Left lung (tissue), 10 donors: Measurements from ENCODE around the gene PTP4A2. TPM values are rescaled to one million over a fixed set of nuclear protein-coding genes. Genes with fewer than 3 reads are reported as not detected.
A peak's percentile ranks its signal among the peaks of the same experiment; 100 is the strongest.
"Not testable (repeated sequence)": the region's sequence is repeated elsewhere in the genome, so short reads cannot be mapped to it uniquely, and the experiment has no call there.

ENCODE experiments used
- ATAC-seq: fragments of 200-7000 bp; cut with Tn5 transposase; one replicate; pipeline ENCODE4 v1.9.1; 2020; ENCODE audit warnings: moderate library complexity
- DNase-seq, 4 donors: peaks; one replicate each; pipeline ENCODE4 v3.0.0-alpha.2; 2013 to 2020
- H3K27ac ChIP-seq, 2 donors: fragments of 200-600 bp; sonication (generic) in 1 of 2; one replicate each; pipeline versions ENCODE4 v1.5.0 to v1.8.0; 2020 to 2021
- H3K27me3 ChIP-seq, 2 donors: fragments of 200-600 bp; sonication (generic) in 1 of 2; one replicate each; pipeline versions ENCODE4 v1.5.0 to v1.8.0; 2020 to 2021
- H3K36me3 ChIP-seq, 2 donors: fragments of 200-600 bp; sonication (generic) in 1 of 2; one replicate each; pipeline versions ENCODE4 v1.5.0 to v1.8.0; 2020 to 2021
- H3K4me1 ChIP-seq, 2 donors: fragments of 200-600 bp; one replicate each; pipeline ENCODE4 v1.8.0; 2021
- H3K4me3 ChIP-seq, 2 donors: fragments of 200-600 bp; sonication (generic) in 1 of 2; one replicate each; pipeline versions ENCODE4 v1.5.0 to v1.8.0; 2020 to 2021; ENCODE audit warnings: mild to moderate bottlenecking in 1 of 2
- H3K9me3 ChIP-seq, 2 donors: fragments of 200-600 bp; sonication (generic) in 1 of 2; one replicate each; pipeline versions ENCODE4 v1.5.0 to v1.8.0; 2020 to 2021
- CTCF ChIP-seq, 2 donors: fragments of 200-600 bp; sonication (generic) in 1 of 2; IDR thresholded peaks; one replicate each; pipeline versions ENCODE4 v1.5.0 to v1.8.0; 2021; ENCODE audit warnings: antibody characterized with exemption in 2 of 2
- intact Hi-C, 2 donors: fragments of 100-400 bp; cut with DNase I; formaldehyde crosslinking; loops; one replicate each; pipeline versions ENCODE4 v1.11.2 to v1.14.2; 2022
- polyA plus RNA-seq, 6 donors: library from polyadenylated mRNA; unstranded; fragments of 120-200 nt; gene quantifications; one replicate each; pipeline ENCODE4 v1.2.1, GENCODE V29; 2013; ENCODE audit not compliant: insufficient read length in 6 of 6
- total RNA-seq, 2 donors: library from RNA; stranded (reverse); fragmentation: NEBNext Ultra II Directional; extraction: Animal tissue kit (Norgen Biotek cat#: 25700); gene quantifications; one replicate each; pipeline ENCODE4 v1.2.1, GENCODE V29; 2021
- donor health status: DM: no; HTN: yes; CAD: no.
- donor health status: DM: no; HTN: no; CAD: no.

Gene PTP4A2
- total and polyA plus RNA-seq, 8 donors = 193 to 272 (median 228) TPM

GRCh38 chr1:31900790-31901189, 37.4 kb downstream of the PTP4A2 start:
- H3K27me3 ChIP-seq = no peaks in the 10 kb centered on the region
- H3K4me1 ChIP-seq = peaks cover 0 to 40% of the 10 kb centered on the region in 2 donors
- H3K36me3 ChIP-seq = peaks cover 0 to 3% of the 10 kb centered on the region in 2 donors
- no peak for TF ChIP-seq CTCF (IDR thresholded peaks at IDR 0.05)
- ATAC-seq (no peak), DNase-seq (no peak)
- intact Hi-C loops = no loop called here
- H3K4me3 ChIP-seq = no peak overlapping the region
- H3K9me3 ChIP-seq = no peaks in the 10 kb centered on the region
- H3K27ac ChIP-seq = no peak overlapping the region

- Histone ChIP-seq H3K27ac (no peak overlapping the region), H3K27me3 (no peaks in the 10 kb centered on the region), H3K36me3 (no peaks in the 10 kb centered on the region), H3K4me3 (no peak overlapping the region), H3K4me1 (peaks cover 0 to 9% of the 10 kb centered on the region in 2 donors), H3K9me3 (no peaks in the 10 kb centered on the region)
- DNase-seq (no peak), ATAC-seq (no peak)
- intact Hi-C loops = no loop called here
- no peak for TF ChIP-seq CTCF (IDR thresholded peaks at IDR 0.05)
Observed at GRCh38 chr1:31897526-31898100, 40.6 kb downstream of the PTP4A2 start.

- H3K36me3 ChIP-seq, H3K4me3 ChIP-seq, ATAC-seq, H3K9me3 ChIP-seq, H3K4me1 ChIP-seq, H3K27ac ChIP-seq, H3K27me3 ChIP-seq, intact Hi-C loops, DNase-seq: not testable (repeated sequence)
Observed at GRCh38 chr1:31895474-31896198, 42.5 kb downstream of the PTP4A2 start.

GRCh38 chr1:31891280-31891679, 46.9 kb downstream of the PTP4A2 start:
- Histone ChIP-seq H3K4me3 (no peak overlapping the region), H3K27me3 (no peaks in the 10 kb centered on the region), H3K4me1 (peaks cover 0 to 17% of the 10 kb centered on the region in 2 donors), H3K9me3 (no peaks in the 10 kb centered on the region), H3K27ac (no peak overlapping the region), H3K36me3 (no peaks in the 10 kb centered on the region)
- DNase-seq (no peak), ATAC-seq (no peak)
- intact Hi-C loops = no loop called here
- no peak for TF ChIP-seq CTCF (IDR thresholded peaks at IDR 0.05)

GRCh38 chr1:31888291-31888690, 49.9 kb downstream of the PTP4A2 start:
- intact Hi-C loops = no loop called here
- H3K4me3 ChIP-seq = no peak overlapping the region
- H3K9me3 ChIP-seq = no peaks in the 10 kb centered on the region
- H3K36me3 ChIP-seq = no peaks in the 10 kb centered on the region
- ATAC-seq (no peak), DNase-seq (no peak)
- no peak for TF ChIP-seq CTCF (IDR thresholded peaks at IDR 0.05)
- H3K27ac ChIP-seq = peak overlapping the region in 1 of 2 donors; percentile 91
- H3K4me1 ChIP-seq = peaks cover 0 to 17% of the 10 kb centered on the region in 2 donors
- H3K27me3 ChIP-seq = no peaks in the 10 kb centered on the region
